Measurements from ENCODE around the gene GTF2I. TPM values are rescaled to one million over a fixed set of nuclear protein-coding genes. Genes with fewer than 3 reads are reported as not detected.
A peak's percentile ranks its signal among the peaks of the same experiment; 100 is the strongest.

GTF2I gene
- total and polyA plus RNA-seq, 10 of the 15 experiments (the other 5 are each of a cell fraction or from before 2014, with no cell fraction given), result 6.7 to 172 (median 96.9) TPM

DNA sequence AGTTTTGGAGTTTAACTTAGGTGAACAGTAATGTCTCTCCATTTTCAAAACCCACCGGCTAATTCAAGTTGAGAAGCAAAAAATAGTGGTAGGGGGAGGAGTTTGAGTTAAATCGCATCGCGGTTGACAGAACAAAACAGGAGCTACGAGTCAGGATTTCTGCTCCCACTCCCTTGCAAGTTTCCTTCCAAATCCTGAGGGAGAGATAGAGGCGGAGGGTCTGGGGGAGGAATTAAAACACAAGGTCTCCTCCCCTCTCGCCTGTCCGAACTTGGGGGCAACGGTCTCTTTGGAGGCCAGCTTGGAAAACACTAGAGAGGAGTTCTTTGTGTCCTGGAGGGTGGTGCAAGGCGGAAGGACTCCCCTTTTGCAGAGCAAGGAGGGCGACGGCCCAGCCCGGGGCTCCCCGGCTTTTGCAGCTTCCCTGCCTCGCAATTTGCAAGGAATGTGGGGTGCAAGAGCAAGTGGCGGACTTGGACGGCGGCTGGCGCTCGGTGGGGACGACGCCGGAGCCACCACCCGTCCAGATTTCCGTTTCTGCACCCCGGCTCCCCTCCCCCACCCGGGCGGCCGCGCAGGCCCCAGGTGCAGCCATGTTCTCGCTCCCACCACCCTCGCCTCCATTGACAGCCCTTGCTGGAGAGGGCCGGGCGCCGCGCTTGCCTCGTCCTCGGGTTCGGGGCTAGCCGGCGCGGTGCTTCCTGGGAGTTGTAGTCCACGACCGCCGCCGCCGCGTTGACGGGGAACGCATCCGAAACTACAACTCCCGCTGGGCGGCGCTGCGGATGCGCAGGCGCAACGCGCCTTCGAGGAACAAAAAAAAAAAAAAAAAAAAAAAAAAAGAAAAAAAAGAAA is 454 bp upstream of the GTF2I start (continued):
- TF ChIP-seq POLR2AphosphoS2 (IDR thresholded peaks at IDR 0.05; ENCODE audit: low read depth, low read length) (peak; percentile 41), BHLHE40 (IDR thresholded peaks at IDR 0.05; ENCODE audit: borderline replicate concordance in 1 of 2, low read depth in 2 of 2, low read length in 1 of 2) (peak; percentile 3 to 15; a peak in 1 of 4 replicates), SIN3A (IDR thresholded peaks at IDR 0.05; ENCODE audit: low read depth, low read length) (no peak), BACH1 (IDR thresholded peaks at IDR 0.05; ENCODE audit: borderline replicate concordance) (peak; percentile 33; the same call in 1 of the 2 replicates), ASH2L (IDR thresholded peaks at IDR 0.05; ENCODE audit: borderline replicate concordance, low read depth) (no peak), ATF7 (IDR thresholded peaks at IDR 0.05; ENCODE audit: low read depth) (no peak), TCF3 (IDR thresholded peaks at IDR 0.05; ENCODE audit: borderline replicate concordance, insufficient read depth, low read depth, low read length) (peak; percentile 93), MYC (IDR thresholded peaks at IDR 0.05; ENCODE audit: insufficient read depth, insufficient read length, insufficient replicate concordance, low read length, severe bottlenecking) (no peak), MTA2 (IDR thresholded peaks at IDR 0.05; ENCODE audit: low read depth) (no peak), RELA (IDR thresholded peaks at IDR 0.05; ENCODE audit: borderline replicate concordance, partially characterized antibody) (no peak)
- TF ChIP-seq, protein P1, sequence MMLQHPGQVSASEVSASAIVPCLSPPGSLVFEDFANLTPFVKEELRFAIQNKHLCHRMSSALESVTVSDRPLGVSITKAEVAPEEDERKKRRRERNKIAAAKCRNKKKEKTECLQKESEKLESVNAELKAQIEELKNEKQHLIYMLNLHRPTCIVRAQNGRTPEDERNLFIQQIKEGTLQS (IDR thresholded peaks at IDR 0.05; ENCODE audit: borderline replicate concordance, extremely low read depth, low read depth, low read length), result 0 out of 2 replicates have a peak, but pooled peaks have one; percentile 37
- TF ChIP-seq, protein P2, sequence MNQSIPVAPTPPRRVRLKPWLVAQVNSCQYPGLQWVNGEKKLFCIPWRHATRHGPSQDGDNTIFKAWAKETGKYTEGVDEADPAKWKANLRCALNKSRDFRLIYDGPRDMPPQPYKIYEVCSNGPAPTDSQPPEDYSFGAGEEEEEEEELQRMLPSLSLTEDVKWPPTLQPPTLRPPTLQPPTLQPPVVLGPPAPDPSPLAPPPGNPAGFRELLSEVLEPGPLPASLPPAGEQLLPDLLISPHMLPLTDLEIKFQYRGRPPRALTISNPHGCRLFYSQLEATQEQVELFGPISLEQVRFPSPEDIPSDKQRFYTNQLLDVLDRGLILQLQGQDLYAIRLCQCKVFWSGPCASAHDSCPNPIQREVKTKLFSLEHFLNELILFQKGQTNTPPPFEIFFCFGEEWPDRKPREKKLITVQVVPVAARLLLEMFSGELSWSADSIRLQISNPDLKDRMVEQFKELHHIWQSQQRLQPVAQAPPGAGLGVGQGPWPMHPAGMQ (IDR thresholded peaks at IDR 0.05; ENCODE audit: borderline replicate concordance), result no peak
- TF ChIP-seq, protein P3, sequence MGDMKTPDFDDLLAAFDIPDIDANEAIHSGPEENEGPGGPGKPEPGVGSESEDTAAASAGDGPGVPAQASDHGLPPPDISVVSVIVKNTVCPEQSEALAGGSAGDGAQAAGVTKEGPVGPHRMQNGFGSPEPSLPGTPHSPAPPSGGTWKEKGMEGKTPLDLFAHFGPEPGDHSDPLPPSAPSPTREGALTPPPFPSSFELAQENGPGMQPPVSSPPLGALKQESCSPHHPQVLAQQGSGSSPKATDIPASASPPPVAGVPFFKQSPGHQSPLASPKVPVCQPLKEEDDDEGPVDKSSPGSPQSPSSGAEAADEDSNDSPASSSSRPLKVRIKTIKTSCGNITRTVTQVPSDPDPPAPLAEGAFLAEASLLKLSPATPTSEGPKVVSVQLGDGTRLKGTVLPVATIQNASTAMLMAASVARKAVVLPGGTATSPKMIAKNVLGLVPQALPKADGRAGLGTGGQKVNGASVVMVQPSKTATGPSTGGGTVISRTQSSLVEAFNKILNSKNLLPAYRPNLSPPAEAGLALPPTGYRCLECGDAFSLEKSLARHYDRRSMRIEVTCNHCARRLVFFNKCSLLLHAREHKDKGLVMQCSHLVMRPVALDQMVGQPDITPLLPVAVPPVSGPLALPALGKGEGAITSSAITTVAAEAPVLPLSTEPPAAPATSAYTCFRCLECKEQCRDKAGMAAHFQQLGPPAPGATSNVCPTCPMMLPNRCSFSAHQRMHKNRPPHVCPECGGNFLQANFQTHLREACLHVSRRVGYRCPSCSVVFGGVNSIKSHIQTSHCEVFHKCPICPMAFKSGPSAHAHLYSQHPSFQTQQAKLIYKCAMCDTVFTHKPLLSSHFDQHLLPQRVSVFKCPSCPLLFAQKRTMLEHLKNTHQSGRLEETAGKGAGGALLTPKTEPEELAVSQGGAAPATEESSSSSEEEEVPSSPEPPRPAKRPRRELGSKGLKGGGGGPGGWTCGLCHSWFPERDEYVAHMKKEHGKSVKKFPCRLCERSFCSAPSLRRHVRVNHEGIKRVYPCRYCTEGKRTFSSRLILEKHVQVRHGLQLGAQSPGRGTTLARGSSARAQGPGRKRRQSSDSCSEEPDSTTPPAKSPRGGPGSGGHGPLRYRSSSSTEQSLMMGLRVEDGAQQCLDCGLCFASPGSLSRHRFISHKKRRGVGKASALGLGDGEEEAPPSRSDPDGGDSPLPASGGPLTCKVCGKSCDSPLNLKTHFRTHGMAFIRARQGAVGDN (IDR thresholded peaks at IDR 0.05), result no peak
- TF ChIP-seq, protein P4, sequence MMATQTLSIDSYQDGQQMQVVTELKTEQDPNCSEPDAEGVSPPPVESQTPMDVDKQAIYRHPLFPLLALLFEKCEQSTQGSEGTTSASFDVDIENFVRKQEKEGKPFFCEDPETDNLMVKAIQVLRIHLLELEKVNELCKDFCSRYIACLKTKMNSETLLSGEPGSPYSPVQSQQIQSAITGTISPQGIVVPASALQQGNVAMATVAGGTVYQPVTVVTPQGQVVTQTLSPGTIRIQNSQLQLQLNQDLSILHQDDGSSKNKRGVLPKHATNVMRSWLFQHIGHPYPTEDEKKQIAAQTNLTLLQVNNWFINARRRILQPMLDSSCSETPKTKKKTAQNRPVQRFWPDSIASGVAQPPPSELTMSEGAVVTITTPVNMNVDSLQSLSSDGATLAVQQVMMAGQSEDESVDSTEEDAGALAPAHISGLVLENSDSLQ (IDR thresholded peaks at IDR 0.05), result peak; percentile 55; the same call in 1 of the 2 replicates
- TF ChIP-seq, protein P5, sequence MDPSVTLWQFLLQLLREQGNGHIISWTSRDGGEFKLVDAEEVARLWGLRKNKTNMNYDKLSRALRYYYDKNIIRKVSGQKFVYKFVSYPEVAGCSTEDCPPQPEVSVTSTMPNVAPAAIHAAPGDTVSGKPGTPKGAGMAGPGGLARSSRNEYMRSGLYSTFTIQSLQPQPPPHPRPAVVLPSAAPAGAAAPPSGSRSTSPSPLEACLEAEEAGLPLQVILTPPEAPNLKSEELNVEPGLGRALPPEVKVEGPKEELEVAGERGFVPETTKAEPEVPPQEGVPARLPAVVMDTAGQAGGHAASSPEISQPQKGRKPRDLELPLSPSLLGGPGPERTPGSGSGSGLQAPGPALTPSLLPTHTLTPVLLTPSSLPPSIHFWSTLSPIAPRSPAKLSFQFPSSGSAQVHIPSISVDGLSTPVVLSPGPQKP (IDR thresholded peaks at IDR 0.05; ENCODE audit: low read depth, low read length), result 0 out of 2 replicates have a peak, but pooled peaks have one; percentile 8
- TF ChIP-seq, protein P6, sequence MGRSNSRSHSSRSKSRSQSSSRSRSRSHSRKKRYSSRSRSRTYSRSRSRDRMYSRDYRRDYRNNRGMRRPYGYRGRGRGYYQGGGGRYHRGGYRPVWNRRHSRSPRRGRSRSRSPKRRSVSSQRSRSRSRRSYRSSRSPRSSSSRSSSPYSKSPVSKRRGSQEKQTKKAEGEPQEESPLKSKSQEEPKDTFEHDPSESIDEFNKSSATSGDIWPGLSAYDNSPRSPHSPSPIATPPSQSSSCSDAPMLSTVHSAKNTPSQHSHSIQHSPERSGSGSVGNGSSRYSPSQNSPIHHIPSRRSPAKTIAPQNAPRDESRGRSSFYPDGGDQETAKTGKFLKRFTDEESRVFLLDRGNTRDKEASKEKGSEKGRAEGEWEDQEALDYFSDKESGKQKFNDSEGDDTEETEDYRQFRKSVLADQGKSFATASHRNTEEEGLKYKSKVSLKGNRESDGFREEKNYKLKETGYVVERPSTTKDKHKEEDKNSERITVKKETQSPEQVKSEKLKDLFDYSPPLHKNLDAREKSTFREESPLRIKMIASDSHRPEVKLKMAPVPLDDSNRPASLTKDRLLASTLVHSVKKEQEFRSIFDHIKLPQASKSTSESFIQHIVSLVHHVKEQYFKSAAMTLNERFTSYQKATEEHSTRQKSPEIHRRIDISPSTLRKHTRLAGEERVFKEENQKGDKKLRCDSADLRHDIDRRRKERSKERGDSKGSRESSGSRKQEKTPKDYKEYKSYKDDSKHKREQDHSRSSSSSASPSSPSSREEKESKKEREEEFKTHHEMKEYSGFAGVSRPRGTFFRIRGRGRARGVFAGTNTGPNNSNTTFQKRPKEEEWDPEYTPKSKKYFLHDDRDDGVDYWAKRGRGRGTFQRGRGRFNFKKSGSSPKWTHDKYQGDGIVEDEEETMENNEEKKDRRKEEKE (IDR thresholded peaks at IDR 0.05), result no peak
